MG63 (cell line): Measurements from ENCODE around the gene SNX25. TPM values are rescaled to one million over a fixed set of nuclear protein-coding genes. Genes with fewer than 3 reads are reported as not detected.
"Not testable (repeated sequence)": the region's sequence is repeated elsewhere in the genome, so short reads cannot be mapped to it uniquely, and the experiment has no call there.

Experiments
- DNase-seq: peaks from one replicate; pipeline ENCODE4 v3.0.0-alpha.2; 2020
- H3K27me3 ChIP-seq: fragments of 250-450 bp; sonication (Bioruptor Pico); 2 replicates; pipeline ENCODE4 v1.5.1; 2020; ENCODE audit warnings: mild to moderate bottlenecking, moderate library complexity
- H3K36me3 ChIP-seq: fragments of 250-450 bp; sonication (Bioruptor Pico); 2 replicates; pipeline ENCODE4 v1.5.1; 2020; ENCODE audit warnings: mild to moderate bottlenecking, moderate library complexity
- H3K4me3 ChIP-seq: fragments of 250-450 bp; sonication (Bioruptor Pico); 2 replicates; pipeline ENCODE4 v1.5.1; 2020; ENCODE audit warnings: mild to moderate bottlenecking, moderate library complexity
- H3K9me3 ChIP-seq: fragments of 250-450 bp; sonication (Bioruptor Pico); 2 replicates; pipeline ENCODE4 v1.5.1; 2020; ENCODE audit warnings: mild to moderate bottlenecking, moderate library complexity
- total RNA-seq: library from RNA; depleted of rRNA; stranded (reverse); fragments of >200 nt; shearing (Covaris generic); gene quantifications from 2 replicates; pipeline ENCODE4 v1.2.3, GENCODE V29; 2014; ENCODE audit warnings: low replicate concordance

The SNX25 gene
- total RNA-seq, 1 experiment from 2014 or later: 8.2 TPM

GRCh38 chr4:185240486-185240885, 31.1 kb downstream of the SNX25 start:
- not testable (repeated sequence) for H3K27me3 ChIP-seq, H3K36me3 ChIP-seq, H3K4me3 ChIP-seq, DNase-seq, H3K9me3 ChIP-seq

- no peaks in the 10 kb centered on the region for H3K27me3 ChIP-seq
- H3K36me3 ChIP-seq: no peaks in the 10 kb centered on the region
- H3K4me3 ChIP-seq: no peak overlapping the region
- no peak for DNase-seq
- no peaks in the 10 kb centered on the region for H3K9me3 ChIP-seq
These were observed 33.5 kb downstream of the SNX25 start for GRCh38 chr4:185242749-185243533.

GRCh38 chr4:185243879-185244278, 34.5 kb downstream of the SNX25 start:
- no peaks in the 10 kb centered on the region for H3K36me3 ChIP-seq

GRCh38 chr4:185244763-185245162, 35.4 kb downstream of the SNX25 start:
- no peak for DNase-seq
- H3K9me3 ChIP-seq: no peaks in the 10 kb centered on the region
- no peaks in the 10 kb centered on the region for H3K36me3 ChIP-seq

More at GRCh38 chr4:185243879-185244278, 34.5 kb downstream of the SNX25 start:
- Histone ChIP-seq H3K9me3 (no peaks in the 10 kb centered on the region), H3K4me3 (no peak overlapping the region), H3K27me3 (no peaks in the 10 kb centered on the region)
- DNase-seq: no peak

GRCh38 chr4:185246453-185246852, 37.1 kb downstream of the SNX25 start:
- no peaks in the 10 kb centered on the region for H3K27me3 ChIP-seq
- no peak overlapping the region for H3K4me3 ChIP-seq
- H3K9me3 ChIP-seq: no peaks in the 10 kb centered on the region
- no peaks in the 10 kb centered on the region for H3K36me3 ChIP-seq
- no peak for DNase-seq

More at GRCh38 chr4:185244763-185245162, 35.4 kb downstream of the SNX25 start:
- H3K4me3 ChIP-seq: no peak overlapping the region
- H3K27me3 ChIP-seq: no peaks in the 10 kb centered on the region

- Histone ChIP-seq H3K4me3 (no peak overlapping the region), H3K36me3 (no peaks in the 10 kb centered on the region), H3K9me3 (no peaks in the 10 kb centered on the region), H3K27me3 (no peaks in the 10 kb centered on the region)
- no peak for DNase-seq
These were observed 37.8 kb downstream of the SNX25 start for GRCh38 chr4:185247151-185247550.

GRCh38 chr4:185248393-185249039, 39.1 kb downstream of the SNX25 start:
- Histone ChIP-seq H3K27me3 (no peaks in the 10 kb centered on the region), H3K9me3 (no peaks in the 10 kb centered on the region), H3K4me3 (no peak overlapping the region), H3K36me3 (no peaks in the 10 kb centered on the region)
- DNase-seq: no peak

- H3K9me3 ChIP-seq: no peaks in the 10 kb centered on the region
- no peaks in the 10 kb centered on the region for H3K27me3 ChIP-seq
- DNase-seq: no peak
- no peak overlapping the region for H3K4me3 ChIP-seq
- no peaks in the 10 kb centered on the region for H3K36me3 ChIP-seq
These were observed 39.7 kb downstream of the SNX25 start for GRCh38 chr4:185249105-185249504.

- DNase-seq: no peak
These were observed 45.0 kb downstream of the SNX25 start for GRCh38 chr4:185254434-185254833.

GRCh38 chr4:185255868-185256267, 46.5 kb downstream of the SNX25 start:
- no peak for DNase-seq
- Histone ChIP-seq H3K27me3 (no peaks in the 10 kb centered on the region), H3K9me3 (no peaks in the 10 kb centered on the region), H3K4me3 (no peak overlapping the region), H3K36me3 (no peaks in the 10 kb centered on the region; the same call in 1 of the 2 replicates)

More at GRCh38 chr4:185254434-185254833, 45.0 kb downstream of the SNX25 start:
- H3K9me3 ChIP-seq: no peaks in the 10 kb centered on the region
- H3K4me3 ChIP-seq: no peak overlapping the region
- H3K27me3 ChIP-seq: no peaks in the 10 kb centered on the region
- no peaks in the 10 kb centered on the region; the same call in 1 of the 2 replicates for H3K36me3 ChIP-seq

GRCh38 chr4:185256446-185256845, 47.0 kb downstream of the SNX25 start:
- no peak overlapping the region for H3K4me3 ChIP-seq
- no peak for DNase-seq
- H3K9me3 ChIP-seq: no peaks in the 10 kb centered on the region
- no peaks in the 10 kb centered on the region; the same call in 1 of the 2 replicates for H3K36me3 ChIP-seq
- no peaks in the 10 kb centered on the region for H3K27me3 ChIP-seq

- H3K4me3 ChIP-seq: no peak overlapping the region
- H3K9me3 ChIP-seq: no peaks in the 10 kb centered on the region
- no peaks in the 10 kb centered on the region; the same call in 1 of the 2 replicates for H3K36me3 ChIP-seq
- H3K27me3 ChIP-seq: no peaks in the 10 kb centered on the region
- DNase-seq: no peak
These were observed 47.7 kb downstream of the SNX25 start for GRCh38 chr4:185257086-185257485.

- no peak for DNase-seq
- no peaks in the 10 kb centered on the region for H3K9me3 ChIP-seq
- no peaks in the 10 kb centered on the region; the same call in 1 of the 2 replicates for H3K36me3 ChIP-seq
- H3K27me3 ChIP-seq: no peaks in the 10 kb centered on the region
- H3K4me3 ChIP-seq: no peak overlapping the region
These were observed 48.3 kb downstream of the SNX25 start for GRCh38 chr4:185257694-185258093.

GRCh38 chr4:185258741-185259140, 49.3 kb downstream of the SNX25 start:
- not testable (repeated sequence) for H3K4me3 ChIP-seq, H3K36me3 ChIP-seq, H3K9me3 ChIP-seq, H3K27me3 ChIP-seq
- DNase-seq: peak; percentile 36

GRCh38 chr4:185259719-185260118, 50.3 kb downstream of the SNX25 start:
- DNase-seq: no peak
- Histone ChIP-seq H3K27me3 (no peaks in the 10 kb centered on the region), H3K9me3 (no peaks in the 10 kb centered on the region), H3K36me3 (no peaks in the 10 kb centered on the region; the same call in 1 of the 2 replicates), H3K4me3 (no peak overlapping the region)

- no peaks in the 10 kb centered on the region for H3K9me3 ChIP-seq
- H3K4me3 ChIP-seq: no peak overlapping the region
- H3K36me3 ChIP-seq: no peaks in the 10 kb centered on the region; the same call in 1 of the 2 replicates
- no peak for DNase-seq
- H3K27me3 ChIP-seq: no peaks in the 10 kb centered on the region
These were observed 52.5 kb downstream of the SNX25 start for GRCh38 chr4:185261946-185262345.

GRCh38 chr4:185263419-185263818, 54.0 kb downstream of the SNX25 start:
- H3K9me3 ChIP-seq: no peaks in the 10 kb centered on the region
- no peaks in the 10 kb centered on the region for H3K27me3 ChIP-seq
- no peak overlapping the region for H3K4me3 ChIP-seq
- no peaks in the 10 kb centered on the region; the same call in 1 of the 2 replicates for H3K36me3 ChIP-seq
- no peak for DNase-seq

- Histone ChIP-seq H3K36me3 (no peaks in the 10 kb centered on the region), H3K4me3 (no peak overlapping the region), H3K9me3 (no peaks in the 10 kb centered on the region), H3K27me3 (no peaks in the 10 kb centered on the region)
- DNase-seq: no peak
These were observed 56.5 kb downstream of the SNX25 start for GRCh38 chr4:185265942-185266341.
